ENCODE data around the gene KCNMB4. TPM values are rescaled to one million over a fixed set of nuclear protein-coding genes. Genes with fewer than 3 reads are reported as not detected.

The KCNMB4 gene
- total RNA-seq, 1 donor from 2014 or later, result 67.2 TPM

- DNase-seq, result no peak
Measured at GRCh38 chr12:70448371-70448770, 82.3 kb downstream of the KCNMB4 start.

DNA sequence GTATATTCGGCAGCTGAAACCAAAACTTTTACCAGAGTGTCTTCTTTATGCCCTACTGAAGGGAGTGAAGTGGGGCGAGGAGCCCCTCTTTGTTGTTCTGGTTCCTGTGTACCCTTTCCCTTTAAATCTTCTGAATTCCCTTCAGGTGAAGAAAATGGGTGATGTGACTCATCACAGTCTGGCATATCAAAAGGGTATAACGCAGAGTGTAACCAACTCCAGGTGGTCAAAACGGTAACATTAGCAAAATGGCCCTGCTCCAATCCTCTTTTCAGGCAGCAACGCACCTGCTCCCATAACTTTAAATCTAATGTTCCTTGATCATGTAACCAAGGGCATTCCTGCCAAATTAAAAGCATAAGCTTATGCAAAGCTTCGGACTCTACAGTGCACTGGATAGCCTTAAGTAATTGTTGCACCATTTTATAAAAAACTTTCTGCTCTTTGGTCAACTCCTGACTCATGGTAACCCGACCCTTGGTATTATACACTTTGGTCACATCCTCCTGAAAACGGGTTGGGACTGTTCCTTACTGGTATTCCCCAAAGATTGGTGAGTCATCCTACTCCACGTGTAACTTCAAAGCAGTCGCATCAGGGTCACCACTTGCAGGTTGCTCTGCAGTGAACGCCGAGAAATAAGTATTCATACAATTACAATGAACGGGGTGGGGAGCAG lies 83.1 kb downstream of the KCNMB4 start:
- DNase-seq, result no peak

DNA sequence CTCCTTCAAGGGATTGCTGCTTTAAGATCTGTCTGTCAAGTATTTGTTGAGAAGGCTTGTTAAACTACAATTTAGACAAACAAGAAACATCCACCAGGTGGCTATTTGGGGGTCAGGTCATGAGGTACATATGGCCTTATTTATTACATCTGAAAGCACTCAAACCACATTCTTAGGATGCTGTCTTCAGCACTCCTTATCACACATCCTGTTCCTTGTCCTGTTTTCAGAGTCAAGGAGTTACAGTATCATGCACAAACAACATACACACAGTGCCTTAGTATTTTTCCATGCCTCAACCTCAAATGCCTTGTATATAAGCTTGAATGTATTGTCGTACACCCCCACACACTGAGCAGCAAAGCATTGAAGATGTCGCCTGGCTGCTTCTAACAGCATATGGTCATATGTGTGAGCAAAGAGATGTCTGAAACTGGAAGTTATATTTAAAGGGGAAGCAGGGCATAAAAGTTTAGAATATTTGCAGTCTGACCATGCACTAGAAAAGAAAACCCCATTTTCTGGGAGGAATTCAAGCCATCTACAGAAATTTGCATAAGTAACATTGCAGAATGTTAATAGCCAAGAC lies 83.8 kb downstream of the KCNMB4 start:
- no peak for DNase-seq

- no peak for DNase-seq
Measured at GRCh38 chr12:70451528-70451927, 85.4 kb downstream of the KCNMB4 start.

- DNase-seq, result no peak
Measured at GRCh38 chr12:70456953-70457352, 90.9 kb downstream of the KCNMB4 start.

GRCh38 chr12:70459786-70460185 lies 93.7 kb downstream of the KCNMB4 start:
- DNase-seq, result no peak

GRCh38 chr12:70463997-70464396 lies 97.9 kb downstream of the KCNMB4 start:
- DNase-seq, result no peak

- DNase-seq, result no peak
Measured at GRCh38 chr12:70466753-70467152, 100.7 kb downstream of the KCNMB4 start.

GRCh38 chr12:70467476-70467875 lies 101.4 kb downstream of the KCNMB4 start:
- no peak for DNase-seq

- no peak for DNase-seq
Measured at GRCh38 chr12:70467918-70468733, 102.0 kb downstream of the KCNMB4 start.

- no peak for DNase-seq
Measured at GRCh38 chr12:70468741-70469140, 102.7 kb downstream of the KCNMB4 start.

- DNase-seq, result no peak
Measured at GRCh38 chr12:70469221-70469820, 103.2 kb downstream of the KCNMB4 start.

DNA sequence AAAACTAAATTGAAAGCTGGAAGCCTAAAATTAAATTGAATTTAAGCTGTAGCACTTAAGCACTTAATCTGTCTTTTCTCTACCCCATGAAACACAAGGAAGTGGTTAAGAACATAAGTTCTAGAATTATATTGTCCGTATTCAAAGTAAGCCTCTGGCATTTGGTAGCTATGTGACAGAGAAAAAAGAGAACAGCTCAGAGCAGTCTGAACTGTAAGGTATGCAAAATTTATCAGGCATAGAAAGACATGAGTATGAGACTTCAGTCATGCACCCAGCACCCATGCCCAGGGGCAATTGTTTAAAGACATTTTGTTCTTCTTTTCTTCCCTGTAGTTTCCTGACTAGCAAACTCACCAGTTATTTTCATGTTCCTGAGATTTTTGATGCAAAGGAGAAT lies 116.7 kb downstream of the KCNMB4 start:
- no peak for DNase-seq

Small RNA genes within 50 kb of the gene (small RNA-seq; reads per million reads assigned to genes)
- not detected for gene RNU4-65P

Other genes starting within 250 kb of the KCNMB4 start
- gene CNOT2, start 122.9 kb upstream of the KCNMB4 start, total RNA-seq, result 248 TPM